HUES64 (cell line): Measurements from ENCODE around the gene CSF2RB. TPM values are rescaled to one million over a fixed set of nuclear protein-coding genes. Genes with fewer than 3 reads are reported as not detected.

Source experiments
- H3K27ac ChIP-seq: 2 replicates; pipeline ENCODE4 v1.7.0; 2013; ENCODE audit warnings: low read depth, low read length, inconsistent platforms
- H3K27me3 ChIP-seq: 2 replicates; pipeline ENCODE4 v1.6.1; 2013; ENCODE audit warnings: mild to moderate bottlenecking, low read length; ENCODE audit not compliant: insufficient read depth
- H3K36me3 ChIP-seq: 2 replicates; pipeline ENCODE4 v1.6.1; 2013; ENCODE audit warnings: mild to moderate bottlenecking, low read length; ENCODE audit not compliant: insufficient read depth
- H3K4me1 ChIP-seq: 2 replicates; pipeline ENCODE4 v1.6.1; 2013; ENCODE audit warnings: mild to moderate bottlenecking, low read length, moderate library complexity; ENCODE audit not compliant: insufficient read depth
- H3K4me3 ChIP-seq: 2 replicates; pipeline ENCODE4 v1.5.1; 2013; ENCODE audit warnings: mild to moderate bottlenecking, low read length, moderate library complexity
- H3K9ac ChIP-seq: 2 replicates; pipeline ENCODE4 v1.6.1; 2013; ENCODE audit warnings: mild to moderate bottlenecking, low read depth, low read length
- H3K9me3 ChIP-seq: 2 replicates; pipeline ENCODE4 v1.6.1; 2013; ENCODE audit warnings: low read depth, low read length; ENCODE audit not compliant: insufficient read depth
- WGBS: fragments of 150-250, 120-280 bp; methylation state at CpG from one replicate; pipeline ENCODE4 v1.1.7; 2013; ENCODE audit warnings: missing lambda C conversion rate; 5-methylcytosine and 5-hydroxymethylcytosine counted together
- polyA plus RNA-seq, 2 experiments: library from polyadenylated mRNA; stranded (reverse); fragments of 50-300 nt; gene quantifications; one replicate each; pipeline ENCODE4 v1.2.3, GENCODE V29; 2013

The CSF2RB gene
- not detected for polyA plus RNA-seq (2013, experiment 1 of 2)
- polyA plus RNA-seq (2013, experiment 2 of 2), result not detected

DNA sequence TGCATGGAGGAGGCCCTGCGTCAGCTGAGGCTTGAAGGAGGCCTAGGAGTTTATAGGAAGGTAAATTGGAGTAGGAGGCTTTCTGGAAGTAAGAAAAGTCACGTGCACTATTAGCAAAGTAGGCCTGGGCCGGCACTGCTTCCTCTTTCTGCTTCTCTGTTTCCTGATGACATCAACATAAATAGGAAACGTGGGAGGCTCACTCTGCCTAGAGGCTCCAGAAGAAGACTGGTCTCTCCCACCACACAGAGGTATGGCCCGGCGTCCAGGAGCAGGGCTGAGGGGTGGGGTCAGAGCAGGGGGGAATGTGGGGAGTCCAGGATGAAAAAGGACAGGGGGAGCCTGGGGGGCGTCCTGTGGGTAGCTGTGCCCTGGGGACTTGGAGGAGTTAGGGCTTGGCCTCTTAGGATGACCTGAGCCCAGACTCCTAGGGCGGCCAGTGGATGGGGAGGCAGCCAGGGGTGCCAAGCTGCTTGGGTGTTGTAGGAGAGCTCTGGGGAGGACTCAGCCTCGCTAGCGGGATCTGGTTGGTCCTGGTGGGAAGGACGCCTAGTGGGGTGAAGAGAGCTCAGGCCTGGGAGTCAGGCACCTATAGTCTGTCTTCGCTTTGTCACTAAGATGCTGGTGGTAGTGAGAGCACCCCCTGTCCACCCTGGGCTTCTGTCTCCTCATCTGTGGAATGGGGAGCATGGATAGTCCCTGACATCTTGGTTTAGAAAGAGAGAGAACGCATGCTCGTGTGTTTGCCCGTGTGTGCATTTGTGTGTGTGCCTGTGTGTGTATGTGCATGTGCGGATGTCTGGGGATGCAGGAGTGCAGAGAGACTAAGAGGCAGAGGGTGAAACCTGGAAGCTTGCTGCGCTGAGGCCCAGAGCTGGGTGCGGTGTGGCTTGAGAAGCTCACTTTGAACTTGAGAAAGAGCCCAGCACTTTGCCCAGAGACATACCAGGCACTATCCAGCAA, at the start of gene CSF2RB:
CSF2RB (plus strand) TSS at position 202 of the 963 bp plus-strand sequence. CDS start 8,580 bp downstream, outside the sequence.
- Histone ChIP-seq H3K27ac (no peak within 1 kb of the TSS), H3K27me3 (peaks cover 57% of the 10 kb centered on the region), H3K9me3 (no peaks in the 10 kb centered on the region), H3K4me1 (peaks cover 28% of the 10 kb centered on the region), H3K36me3 (no peaks in the 10 kb centered on the region), H3K4me3 (no peak within 1 kb of the TSS), H3K9ac (no peak within 1 kb of the TSS)
- WGBS, result 86% methylated on average over 18 of the region's 18 CpGs

DNA sequence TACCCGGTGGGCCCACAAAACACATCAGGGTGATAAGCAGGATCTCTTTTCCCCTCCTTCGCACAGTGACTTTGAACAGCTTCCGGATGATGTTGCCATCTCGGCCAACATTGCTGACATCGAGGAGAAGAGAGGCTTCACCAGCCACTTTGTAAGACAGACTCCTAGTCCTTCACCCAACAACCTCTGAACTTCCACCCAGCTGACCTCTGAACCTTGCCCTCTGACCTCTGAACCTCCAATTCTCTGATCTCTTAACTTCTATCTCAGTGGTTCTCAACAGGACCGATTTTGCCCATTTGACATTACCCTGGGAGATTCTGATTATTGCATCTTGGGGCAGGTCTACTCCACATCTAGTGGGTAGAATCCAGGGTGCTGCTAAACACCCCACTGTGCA, 49.4 kb upstream of the CSF2RB start:
- H3K4me3 ChIP-seq, result no peak overlapping the region
- no peak overlapping the region for H3K9ac ChIP-seq
- no peak overlapping the region for H3K27ac ChIP-seq
- H3K36me3 ChIP-seq, result no peaks in the 10 kb centered on the region
- H3K9me3 ChIP-seq, result no peaks in the 10 kb centered on the region
- no peaks in the 10 kb centered on the region for H3K4me1 ChIP-seq
- H3K27me3 ChIP-seq, result peaks cover 5% of the 10 kb centered on the region
- 93% methylated on average over 6 of the region's 6 CpGs for WGBS

DNA sequence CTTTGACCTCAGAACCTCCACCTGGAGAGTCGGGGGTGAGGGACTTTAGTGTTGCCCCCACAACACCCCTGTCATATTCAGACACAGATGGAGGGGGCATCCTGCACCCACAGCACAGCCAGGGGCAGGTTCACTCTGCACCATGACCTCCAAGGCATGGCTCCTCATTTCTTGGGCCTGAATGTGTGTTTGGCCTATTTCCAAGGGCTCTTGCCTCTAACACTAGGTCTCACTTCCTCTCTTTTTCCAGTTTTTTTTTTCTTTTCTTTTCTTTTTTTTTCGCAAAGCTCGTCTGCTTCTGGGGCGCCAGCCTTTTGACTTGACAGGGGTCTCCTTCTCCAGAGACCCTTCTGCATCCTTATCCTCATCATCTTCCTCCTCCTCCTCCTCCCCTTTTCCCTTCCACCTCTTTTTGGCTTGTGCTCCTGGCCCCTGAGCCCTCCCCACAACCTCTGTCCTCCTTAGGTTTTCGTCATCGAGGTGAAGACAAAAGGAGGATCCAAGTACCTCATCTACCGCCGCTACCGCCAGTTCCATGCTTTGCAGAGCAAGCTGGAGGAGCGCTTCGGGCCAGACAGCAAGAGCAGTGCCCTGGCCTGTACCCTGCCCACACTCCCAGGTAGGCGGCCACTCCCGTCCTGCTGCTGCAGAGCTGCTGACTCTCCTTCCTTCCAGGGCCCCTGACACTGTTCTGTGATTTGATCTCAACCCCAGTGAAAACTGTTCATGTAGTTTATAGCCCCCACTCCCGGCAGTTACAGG, 48.8 kb upstream of the CSF2RB start:
- no peak overlapping the region for H3K27ac ChIP-seq
- H3K4me1 ChIP-seq, result no peaks in the 10 kb centered on the region
- H3K4me3 ChIP-seq, result no peak overlapping the region
- no peaks in the 10 kb centered on the region for H3K9me3 ChIP-seq
- 90% methylated on average over 14 of the region's 14 CpGs for WGBS
- no peak overlapping the region for H3K9ac ChIP-seq
- H3K36me3 ChIP-seq, result no peaks in the 10 kb centered on the region
- peaks cover 5% of the 10 kb centered on the region for H3K27me3 ChIP-seq

GRCh38 chr22:36865346-36865745, 48.1 kb upstream of the CSF2RB start:
- Histone ChIP-seq H3K4me1 (no peaks in the 10 kb centered on the region), H3K4me3 (no peak overlapping the region), H3K27ac (no peak overlapping the region), H3K36me3 (no peaks in the 10 kb centered on the region), H3K9me3 (no peaks in the 10 kb centered on the region), H3K27me3 (peaks cover 5% of the 10 kb centered on the region), H3K9ac (no peak overlapping the region)
- WGBS, result 19% methylated on average over 13 of the region's 13 CpGs

DNA sequence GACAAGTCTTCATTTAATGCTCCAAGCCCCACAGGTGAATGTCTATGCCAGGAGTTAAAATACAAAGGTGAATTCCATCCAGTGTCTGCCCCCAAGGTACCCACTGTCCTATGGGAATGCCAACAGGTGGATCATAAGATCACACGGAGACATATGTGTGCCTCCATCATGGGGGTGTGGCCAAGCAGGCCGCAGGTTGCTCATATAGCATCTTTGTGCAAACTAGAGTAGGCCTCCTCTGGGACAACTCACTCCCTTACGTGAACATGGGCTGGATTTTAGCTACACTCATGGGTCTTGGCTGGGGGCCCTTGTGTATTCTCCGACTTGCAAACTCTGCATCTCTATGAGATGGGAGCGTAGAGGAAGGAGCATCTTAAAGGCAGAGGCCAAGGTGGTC, 45.7 kb upstream of the CSF2RB start:
- no peaks in the 10 kb centered on the region for H3K4me1 ChIP-seq
- H3K27ac ChIP-seq, result no peak overlapping the region
- H3K9me3 ChIP-seq, result no peaks in the 10 kb centered on the region
- H3K36me3 ChIP-seq, result no peaks in the 10 kb centered on the region
- H3K4me3 ChIP-seq, result no peak overlapping the region
- H3K9ac ChIP-seq, result no peak overlapping the region
- H3K27me3 ChIP-seq, result peaks cover 5% of the 10 kb centered on the region
- WGBS, result 91% methylated on average over 5 of the region's 5 CpGs

GRCh38 chr22:36868546-36869181, 44.8 kb upstream of the CSF2RB start:
- Histone ChIP-seq H3K36me3 (no peaks in the 10 kb centered on the region), H3K4me3 (no peak overlapping the region), H3K9ac (no peak overlapping the region), H3K27ac (no peak overlapping the region), H3K9me3 (no peaks in the 10 kb centered on the region), H3K27me3 (peaks cover 5% of the 10 kb centered on the region), H3K4me1 (no peaks in the 10 kb centered on the region)
- WGBS, result 85% methylated on average over 4 of the region's 5 CpGs

GRCh38 chr22:36870250-36870649, 43.2 kb upstream of the CSF2RB start:
- H3K9me3 ChIP-seq, result no peaks in the 10 kb centered on the region
- no peak overlapping the region for H3K27ac ChIP-seq
- no peaks in the 10 kb centered on the region for H3K36me3 ChIP-seq
- peaks cover 5% of the 10 kb centered on the region for H3K27me3 ChIP-seq
- H3K4me3 ChIP-seq, result no peak overlapping the region
- H3K9ac ChIP-seq, result no peak overlapping the region
- 86% methylated on average over 14 of the region's 14 CpGs for WGBS
- no peaks in the 10 kb centered on the region for H3K4me1 ChIP-seq

GRCh38 chr22:36871669-36872081, 41.8 kb upstream of the CSF2RB start:
- Histone ChIP-seq H3K27ac (no peak overlapping the region), H3K9me3 (no peaks in the 10 kb centered on the region), H3K27me3 (no peaks in the 10 kb centered on the region), H3K9ac (no peak overlapping the region), H3K36me3 (no peaks in the 10 kb centered on the region), H3K4me1 (no peaks in the 10 kb centered on the region), H3K4me3 (no peak overlapping the region)
- 70% methylated on average over 11 of the region's 11 CpGs for WGBS

DNA sequence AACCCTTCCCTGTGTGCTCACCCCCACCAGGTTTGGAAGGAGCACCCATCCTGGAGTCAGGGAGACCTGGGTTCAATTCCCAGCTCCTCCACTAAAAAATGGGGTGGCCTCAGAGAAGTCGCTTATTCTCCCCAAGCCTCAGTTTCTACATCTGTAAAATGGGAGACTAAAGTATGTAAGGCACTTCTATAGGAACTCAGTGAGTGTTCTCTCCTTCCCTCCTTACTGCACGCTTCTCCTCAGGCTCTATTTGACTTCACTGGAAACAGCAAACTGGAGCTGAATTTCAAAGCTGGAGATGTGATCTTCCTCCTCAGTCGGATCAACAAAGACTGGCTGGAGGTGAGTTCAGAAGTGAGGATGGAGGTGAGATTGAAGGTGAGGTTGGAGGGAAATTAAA, 41.3 kb upstream of the CSF2RB start:
- no peaks in the 10 kb centered on the region for H3K27me3 ChIP-seq
- 86% methylated on average over 3 of the region's 3 CpGs for WGBS
- H3K4me3 ChIP-seq, result no peak overlapping the region
- no peaks in the 10 kb centered on the region for H3K36me3 ChIP-seq
- H3K9me3 ChIP-seq, result no peaks in the 10 kb centered on the region
- no peak overlapping the region for H3K27ac ChIP-seq
- no peaks in the 10 kb centered on the region for H3K4me1 ChIP-seq
- H3K9ac ChIP-seq, result no peak overlapping the region

GRCh38 chr22:36872866-36873498, 40.4 kb upstream of the CSF2RB start:
- Histone ChIP-seq H3K9ac (no peak overlapping the region), H3K36me3 (no peaks in the 10 kb centered on the region)

More at GRCh38 chr22:36872866-36873498, 40.4 kb upstream of the CSF2RB start:
- Histone ChIP-seq H3K4me3 (no peak overlapping the region), H3K27me3 (no peaks in the 10 kb centered on the region), H3K4me1 (no peaks in the 10 kb centered on the region), H3K9me3 (no peaks in the 10 kb centered on the region), H3K27ac (no peak overlapping the region)
- WGBS, result 90% methylated on average over 2 of the region's 2 CpGs
